Mononuclear cell (primary cell): ENCODE results near the gene NXNL1. TPM values are rescaled to one million over a fixed set of nuclear protein-coding genes. Genes with fewer than 3 reads are reported as not detected.
"Not testable (repeated sequence)": the region's sequence is repeated elsewhere in the genome, so short reads cannot be mapped to it uniquely, and the experiment has no call there.

ENCODE experiments used
- H3K27me3 ChIP-seq: 2 replicates; pipeline ENCODE4 v1.6.0; 2011; ENCODE audit warnings: low read length, control low read depth; ENCODE audit not compliant: insufficient read depth
- H3K4me1 ChIP-seq: 2 replicates; pipeline ENCODE4 v1.5.1; 2011; ENCODE audit warnings: mild to moderate bottlenecking, low read length, control low read depth; ENCODE audit not compliant: insufficient read depth
- H3K4me3 ChIP-seq: 2 replicates; pipeline ENCODE4 v1.5.1; 2011; ENCODE audit warnings: mild to moderate bottlenecking, low read length, moderate library complexity
- H3K9me3 ChIP-seq: 2 replicates; pipeline ENCODE4 v1.5.1; 2011; ENCODE audit warnings: low read depth, mild to moderate bottlenecking, control low read depth, low read length
- total RNA-seq: library from RNA; depleted of rRNA; stranded (reverse); fragments of >200 nt; gene quantifications from one replicate; pipeline ENCODE4 v1.2.3, GENCODE V29; 2012

The NXNL1 gene, protein sequence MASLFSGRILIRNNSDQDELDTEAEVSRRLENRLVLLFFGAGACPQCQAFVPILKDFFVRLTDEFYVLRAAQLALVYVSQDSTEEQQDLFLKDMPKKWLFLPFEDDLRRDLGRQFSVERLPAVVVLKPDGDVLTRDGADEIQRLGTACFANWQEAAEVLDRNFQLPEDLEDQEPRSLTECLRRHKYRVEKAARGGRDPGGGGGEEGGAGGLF
- not detected for total RNA-seq

DNA sequence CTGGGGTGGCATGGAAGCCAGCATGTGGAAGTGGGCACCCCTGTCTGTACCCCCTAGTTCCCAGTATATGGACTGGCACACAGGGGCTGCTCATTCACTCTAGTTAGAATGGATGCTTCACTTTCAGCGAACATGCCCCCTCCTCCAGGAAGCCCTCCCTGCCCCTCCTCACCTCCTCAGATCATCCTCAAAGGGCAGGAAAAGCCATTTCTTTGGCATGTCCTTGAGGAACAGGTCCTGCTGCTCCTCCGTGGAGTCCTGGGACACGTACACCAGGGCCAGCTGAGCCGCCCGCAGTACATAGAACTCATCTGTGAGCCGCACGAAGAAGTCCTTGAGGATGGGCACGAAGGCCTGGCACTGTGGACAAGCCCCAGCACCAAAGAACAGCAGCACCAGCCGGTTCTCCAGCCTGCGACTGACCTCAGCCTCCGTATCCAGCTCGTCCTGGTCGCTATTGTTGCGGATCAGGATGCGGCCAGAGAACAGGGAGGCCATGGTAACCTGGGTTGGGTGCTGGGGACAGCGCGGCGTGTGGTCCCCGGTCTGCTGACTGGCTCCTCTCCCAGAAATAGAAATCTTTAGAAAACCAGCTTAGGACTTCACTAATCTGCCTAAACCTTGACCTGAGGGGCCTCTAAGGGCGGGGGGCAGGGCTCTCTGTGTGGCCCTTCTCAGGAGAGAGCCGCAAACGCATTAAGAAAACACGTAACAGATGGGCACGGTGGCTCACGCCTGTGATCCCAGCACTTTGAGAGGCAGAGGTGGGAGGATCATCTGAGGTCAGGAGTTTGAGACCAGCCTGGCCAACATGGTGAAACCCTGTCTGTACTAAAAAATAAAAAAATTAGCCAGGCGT, at the start of gene NXNL1:
TSS of gene NXNL1 (minus strand) at position 555 of the 859 bp plus-strand sequence. CDS start at position 498, 57 bp downstream.
- no peaks in the 10 kb centered on the region for H3K9me3 ChIP-seq
- H3K27me3 ChIP-seq: peaks cover 17% of the 10 kb centered on the region
- no peak within 1 kb of the TSS for H3K4me3 ChIP-seq
- no peaks in the 10 kb centered on the region for H3K4me1 ChIP-seq

DNA sequence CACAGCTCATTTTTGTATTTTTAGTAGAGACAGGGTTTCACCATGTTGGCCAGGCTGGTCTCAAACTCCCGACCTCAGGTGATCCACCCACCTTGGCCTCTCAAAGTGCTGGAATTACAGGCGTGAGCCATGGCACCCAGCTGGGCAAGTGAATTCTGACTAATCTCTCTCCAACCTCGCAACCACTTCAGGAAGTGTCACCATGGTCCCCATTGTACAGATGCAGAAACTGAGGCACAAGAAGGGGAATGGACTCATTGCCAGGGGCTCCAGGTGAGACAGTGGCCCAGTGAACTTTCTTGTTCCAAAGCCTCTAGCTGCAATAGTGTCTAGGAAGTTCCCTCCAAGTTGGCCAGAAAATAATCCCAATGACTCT, 47.8 kb upstream of the NXNL1 start:
- H3K4me3 ChIP-seq, H3K9me3 ChIP-seq, H3K27me3 ChIP-seq: not testable (repeated sequence)
- H3K4me1 ChIP-seq: peaks cover 29% of the 10 kb centered on the region

DNA sequence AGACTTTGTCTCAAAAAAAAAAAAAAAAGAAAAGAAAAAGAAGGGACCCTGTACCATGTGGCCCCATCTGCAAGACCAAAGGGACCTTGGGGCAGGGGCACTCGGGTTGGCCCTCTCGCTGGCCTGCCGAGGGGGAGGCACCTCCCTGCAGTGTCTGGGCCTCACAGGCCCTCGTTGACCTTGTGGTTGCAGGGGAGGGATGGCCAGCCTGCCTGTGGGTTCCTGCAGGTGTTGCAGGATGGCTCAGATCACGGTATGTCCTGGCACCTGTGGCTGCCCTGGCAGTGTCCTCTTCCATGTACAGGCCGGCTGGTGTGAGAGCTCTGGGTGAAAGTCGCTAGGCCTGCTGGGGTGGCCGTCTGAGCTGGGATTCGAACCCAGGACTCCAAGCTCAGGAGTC, 46.0 kb upstream of the NXNL1 start:
- Histone ChIP-seq H3K27me3 (no peaks in the 10 kb centered on the region), H3K9me3 (no peaks in the 10 kb centered on the region), H3K4me3 (no peak overlapping the region), H3K4me1 (peaks cover 17% of the 10 kb centered on the region)

DNA sequence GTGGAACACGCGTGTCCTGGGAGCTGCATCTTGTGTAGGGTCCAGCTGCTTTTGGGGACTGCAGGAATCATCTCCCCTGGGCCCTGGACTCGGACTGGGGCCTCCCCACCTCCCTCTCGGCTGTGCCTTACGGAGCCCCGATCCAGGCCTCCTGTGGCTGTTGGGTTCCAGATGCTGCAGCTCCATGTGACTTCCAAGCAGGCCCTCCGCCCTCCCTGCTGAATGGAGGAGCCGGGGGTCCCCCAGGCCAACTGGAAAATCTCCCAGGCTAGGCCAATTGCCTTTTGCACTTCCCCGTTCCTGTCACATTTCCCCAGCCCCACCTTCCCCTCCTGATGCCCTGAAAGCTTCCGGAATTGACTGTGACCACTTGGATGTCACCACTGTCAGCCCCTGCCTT, 44.5 kb upstream of the NXNL1 start:
- H3K4me3 ChIP-seq: no peak overlapping the region
- peaks cover 15% of the 10 kb centered on the region for H3K4me1 ChIP-seq
- H3K9me3 ChIP-seq: no peaks in the 10 kb centered on the region
- H3K27me3 ChIP-seq: no peaks in the 10 kb centered on the region

DNA sequence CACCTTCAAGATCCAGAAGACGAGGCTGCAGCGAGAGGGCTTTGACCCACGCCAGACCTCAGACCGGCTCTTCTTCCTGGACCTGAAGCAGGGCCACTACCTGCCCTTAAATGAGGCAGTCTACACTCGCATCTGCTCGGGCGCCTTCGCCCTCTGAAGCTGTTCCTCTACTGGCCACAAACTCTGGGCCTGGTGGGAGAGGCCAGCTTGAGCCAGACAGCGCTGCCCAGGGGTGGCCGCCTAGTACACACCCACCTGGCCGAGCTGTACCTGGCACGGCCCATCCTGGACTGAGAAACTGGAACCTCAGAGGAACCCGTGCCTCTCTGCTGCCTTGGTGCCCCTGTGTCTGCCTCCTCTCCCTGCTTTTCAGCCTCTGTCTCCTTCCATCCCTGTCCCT, 43.7 kb upstream of the NXNL1 start:
- H3K4me1 ChIP-seq: peaks cover 21% of the 10 kb centered on the region
- H3K27me3 ChIP-seq: no peaks in the 10 kb centered on the region
- no peaks in the 10 kb centered on the region for H3K9me3 ChIP-seq
- no peak overlapping the region for H3K4me3 ChIP-seq

DNA sequence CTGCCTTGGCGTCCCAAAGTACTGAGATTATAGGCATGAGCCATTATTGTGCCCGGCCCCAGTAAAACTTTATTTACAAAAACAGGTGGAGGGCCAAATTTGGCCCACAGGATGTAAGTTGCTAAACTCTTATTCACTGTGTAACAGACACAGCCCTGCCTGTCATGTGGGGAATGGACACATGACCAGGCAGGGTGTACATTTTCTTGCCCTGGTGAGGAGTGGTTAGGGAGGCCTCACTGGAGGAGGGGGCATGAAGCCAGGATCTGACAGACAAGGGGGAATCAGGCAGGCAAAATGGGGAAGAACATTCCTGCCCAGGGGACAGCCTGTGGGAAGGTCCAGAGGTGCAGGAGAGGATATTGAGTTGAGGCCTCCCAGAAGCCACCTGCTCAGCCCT, 43.3 kb upstream of the NXNL1 start:
- Histone ChIP-seq H3K27me3 (no peaks in the 10 kb centered on the region), H3K9me3 (no peaks in the 10 kb centered on the region), H3K4me3 (no peak overlapping the region), H3K4me1 (peaks cover 23% of the 10 kb centered on the region)

DNA sequence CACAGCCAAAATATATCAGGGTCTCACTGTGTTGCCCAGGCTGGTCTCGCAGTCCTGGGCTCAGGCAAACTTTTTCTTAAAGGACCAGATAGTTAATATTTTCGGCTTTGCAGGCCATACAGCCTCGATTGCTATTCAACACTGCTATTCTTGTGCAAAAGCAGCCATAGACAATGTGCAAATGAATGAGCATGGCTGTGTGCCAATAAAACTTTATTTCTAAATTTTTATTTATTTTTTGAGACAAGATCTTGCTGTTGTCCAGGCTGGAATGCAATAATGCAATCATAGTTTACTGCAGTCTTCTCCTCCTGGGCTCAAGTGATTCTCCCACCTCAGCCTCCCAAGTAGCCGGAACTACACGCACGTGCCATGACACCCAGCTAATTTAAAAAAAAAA, 42.5 kb upstream of the NXNL1 start:
- H3K4me1 ChIP-seq: peaks cover 22% of the 10 kb centered on the region
- no peaks in the 10 kb centered on the region for H3K9me3 ChIP-seq
- no peak overlapping the region for H3K4me3 ChIP-seq
- no peaks in the 10 kb centered on the region for H3K27me3 ChIP-seq

DNA sequence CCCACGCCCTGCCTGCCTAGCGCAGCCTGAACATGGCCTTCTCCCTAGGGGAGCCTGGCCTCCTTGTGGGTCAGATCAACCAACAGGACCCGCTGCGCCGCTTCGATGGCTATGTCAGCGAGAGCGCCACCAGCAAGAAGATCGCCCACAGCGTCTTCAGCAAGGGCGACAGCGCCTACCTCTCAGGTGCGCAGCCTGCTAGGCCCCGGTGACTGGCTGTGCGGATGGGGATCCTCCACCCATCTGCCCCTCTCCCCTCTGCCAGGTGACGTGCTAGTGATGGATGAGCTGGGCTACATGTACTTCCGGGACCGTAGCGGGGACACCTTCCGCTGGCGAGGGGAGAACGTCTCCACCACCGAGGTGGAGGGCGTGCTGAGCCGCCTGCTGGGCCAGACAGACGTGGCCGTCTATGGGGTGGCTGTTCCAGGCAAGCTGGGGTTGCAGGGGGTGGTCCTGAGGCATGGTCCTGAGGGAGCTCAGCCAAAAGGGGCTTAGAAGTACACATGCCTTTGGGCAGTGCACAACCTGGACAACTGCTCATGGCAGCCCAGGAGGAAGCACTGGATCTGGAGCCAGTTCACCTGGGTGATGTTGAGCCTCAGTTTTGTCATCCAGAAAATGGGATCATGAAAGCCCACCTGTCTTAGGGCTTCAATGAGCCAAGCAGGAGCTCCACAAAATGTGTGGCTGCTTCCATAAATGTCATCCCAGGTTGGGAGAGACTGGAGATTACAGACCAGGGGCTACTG, 39.9 kb upstream of the NXNL1 start:
- H3K4me1 ChIP-seq: peaks cover 30% of the 10 kb centered on the region
- H3K4me3 ChIP-seq: no peak overlapping the region
- H3K27me3 ChIP-seq: no peaks in the 10 kb centered on the region
- H3K9me3 ChIP-seq: no peaks in the 10 kb centered on the region

DNA sequence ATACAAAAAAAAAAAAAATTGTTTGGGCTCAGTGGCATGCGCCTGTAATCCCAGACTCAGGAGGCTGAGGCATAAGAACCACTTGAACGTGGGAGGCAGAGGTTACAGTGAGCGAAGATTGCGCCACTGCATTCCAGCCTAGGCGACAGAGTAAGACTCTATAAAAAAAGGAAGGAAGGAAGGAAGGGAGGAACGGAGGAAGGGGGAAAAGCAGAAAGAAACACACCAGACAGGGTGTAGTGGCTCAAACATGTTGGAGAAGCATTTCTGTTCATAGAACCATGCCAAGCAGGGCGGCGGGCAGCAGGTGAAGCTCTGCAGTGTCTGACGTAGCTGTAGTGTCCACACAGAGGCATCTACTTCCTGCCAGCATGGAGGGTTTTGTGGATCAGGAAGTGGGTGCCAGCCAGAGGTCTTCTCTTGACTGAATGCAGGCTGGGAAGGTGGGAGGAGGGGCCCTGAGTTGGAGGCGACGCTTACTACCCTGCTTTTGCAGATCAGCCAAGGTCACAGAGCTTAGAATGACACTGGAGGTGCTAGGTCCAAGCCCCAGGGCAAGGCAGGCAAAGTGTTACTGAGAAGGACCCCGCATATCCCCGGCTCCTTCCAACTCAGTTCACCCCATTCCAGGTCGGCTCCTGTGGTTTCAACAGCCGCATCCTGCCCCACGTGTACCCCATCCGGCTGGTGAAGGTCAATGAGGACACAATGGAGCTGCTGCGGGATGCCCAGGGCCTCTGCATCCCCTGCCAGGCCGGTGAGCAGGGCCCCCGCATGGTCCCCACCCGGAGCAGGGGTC, 39.1 kb upstream of the NXNL1 start:
- Histone ChIP-seq H3K9me3 (no peaks in the 10 kb centered on the region), H3K4me1 (peaks cover 30% of the 10 kb centered on the region), H3K27me3 (no peaks in the 10 kb centered on the region), H3K4me3 (no peak overlapping the region)

DNA sequence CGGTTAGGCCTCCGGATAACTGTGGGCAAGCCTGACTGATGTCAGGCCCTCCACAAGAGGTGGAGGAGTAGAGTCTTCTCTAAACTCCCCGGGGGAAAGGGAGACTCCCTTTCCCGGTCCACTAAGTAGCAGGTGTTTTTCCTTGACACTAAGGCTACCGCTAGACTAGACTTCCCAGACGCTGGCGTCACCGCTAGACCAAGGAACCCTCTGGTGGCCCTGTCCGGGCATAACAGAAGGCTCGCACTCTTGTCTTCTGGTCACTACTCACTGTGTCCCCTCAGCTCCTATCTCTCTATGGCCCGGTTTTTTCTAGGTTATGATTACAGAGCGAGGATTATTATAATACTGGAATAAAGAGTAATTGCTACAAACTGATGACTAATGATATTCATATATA, 38.3 kb upstream of the NXNL1 start:
- peaks cover 26% of the 10 kb centered on the region for H3K4me1 ChIP-seq
- not testable (repeated sequence) for H3K27me3 ChIP-seq, H3K4me3 ChIP-seq, H3K9me3 ChIP-seq

DNA sequence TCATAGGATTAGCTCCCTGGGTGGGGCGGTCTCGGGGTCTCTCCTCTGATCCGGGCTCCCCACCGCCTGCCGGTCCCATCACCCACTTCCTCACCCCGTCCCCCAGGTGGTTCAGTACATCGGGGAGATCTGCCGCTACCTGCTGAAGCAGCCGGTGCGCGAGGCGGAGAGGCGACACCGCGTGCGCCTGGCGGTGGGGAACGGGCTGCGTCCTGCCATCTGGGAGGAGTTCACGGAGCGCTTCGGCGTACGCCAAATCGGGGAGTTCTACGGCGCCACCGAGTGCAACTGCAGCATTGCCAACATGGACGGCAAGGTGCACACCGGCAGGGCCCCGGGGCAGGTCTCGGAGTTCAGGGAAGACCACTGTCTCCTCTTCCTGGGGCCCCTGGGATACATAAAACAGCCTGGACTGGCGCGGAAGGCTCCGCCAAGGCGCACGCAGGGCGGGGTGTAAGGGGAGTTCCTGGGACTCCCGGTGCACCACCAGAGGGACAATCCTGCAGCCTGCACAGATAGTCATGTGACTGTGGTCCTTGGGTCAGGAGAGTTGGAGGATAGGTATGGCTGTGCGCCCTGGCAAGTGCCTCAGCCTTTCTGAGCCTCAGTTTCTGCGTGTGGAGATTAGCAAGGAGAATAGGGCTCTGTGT, 36.5 kb upstream of the NXNL1 start:
- Histone ChIP-seq H3K27me3 (no peaks in the 10 kb centered on the region), H3K4me1 (peaks cover 26% of the 10 kb centered on the region), H3K9me3 (no peaks in the 10 kb centered on the region), H3K4me3 (no peak overlapping the region)

DNA sequence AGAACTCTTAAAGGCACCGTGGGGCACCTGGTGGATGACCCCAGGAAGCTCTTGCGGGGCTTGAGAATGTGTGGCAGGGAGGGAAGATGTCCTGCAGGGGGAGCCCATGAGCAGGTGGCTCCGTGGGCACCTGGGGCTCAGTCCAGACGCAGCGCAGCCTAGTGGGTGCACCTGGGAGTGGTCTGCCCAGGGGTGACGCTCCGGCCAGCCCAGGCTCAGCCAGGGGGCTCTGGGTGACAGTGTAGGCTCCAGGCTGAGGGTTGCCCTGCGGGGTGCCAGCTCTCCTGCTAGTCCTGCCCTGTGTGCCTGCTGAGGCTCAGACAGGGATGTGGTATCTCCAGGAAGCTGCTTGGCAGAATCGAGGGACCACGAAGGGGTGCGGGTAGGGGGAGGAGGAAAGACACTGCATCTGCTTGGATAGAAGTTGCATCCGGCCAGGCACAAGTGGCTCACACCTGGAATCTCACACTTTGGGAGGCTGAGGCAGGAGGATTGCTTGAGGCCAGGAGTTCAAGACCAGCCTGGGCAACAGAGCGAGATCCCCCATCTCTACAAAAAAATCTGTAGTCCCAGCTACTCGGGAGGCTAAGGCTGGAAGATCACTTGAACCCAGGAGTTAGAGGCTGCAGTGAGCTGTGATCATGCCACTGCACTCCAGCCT, 35.7 kb upstream of the NXNL1 start:
- Histone ChIP-seq H3K27me3 (no peaks in the 10 kb centered on the region), H3K9me3 (no peaks in the 10 kb centered on the region), H3K4me3 (no peak overlapping the region), H3K4me1 (peaks cover 26% of the 10 kb centered on the region)

DNA sequence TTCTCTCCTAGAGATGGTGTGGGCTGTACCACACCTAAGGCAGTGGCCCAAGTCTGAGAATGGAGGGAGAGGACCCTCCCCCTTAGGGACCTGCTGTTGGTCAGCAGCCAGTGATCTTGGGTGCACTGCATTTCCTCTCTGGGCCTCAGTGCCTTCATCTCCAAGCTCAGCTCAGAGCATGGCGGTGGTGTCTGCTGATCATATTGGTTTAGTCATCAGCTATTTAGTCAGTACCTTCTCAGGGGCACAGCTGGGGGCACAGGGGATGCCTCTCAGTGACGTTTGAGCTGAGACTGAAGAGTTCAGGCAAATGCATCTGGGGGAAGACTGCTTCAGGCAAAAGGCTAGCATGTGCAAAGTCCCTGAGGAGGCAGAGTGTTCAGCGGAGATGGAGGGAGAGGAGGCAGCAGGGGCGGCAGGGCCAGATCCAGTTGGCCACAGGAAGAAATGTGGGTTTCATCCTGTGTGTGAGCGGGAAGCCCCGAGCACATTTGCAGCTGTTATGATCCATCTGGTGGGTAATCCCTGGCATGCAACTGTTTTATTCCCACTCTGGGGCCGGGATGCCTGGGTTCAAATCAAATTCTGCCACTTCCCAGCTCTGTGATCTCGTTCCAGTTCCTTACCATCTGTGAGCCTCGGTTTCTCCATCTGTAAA, 35.0 kb upstream of the NXNL1 start:
- Histone ChIP-seq H3K27me3 (no peaks in the 10 kb centered on the region), H3K9me3 (no peaks in the 10 kb centered on the region), H3K4me3 (no peak overlapping the region), H3K4me1 (peaks cover 27% of the 10 kb centered on the region)
